Frontal cortex (tissue), 4 donors: ENCODE measurements around the gene CD300LG. TPM values are rescaled to one million over a fixed set of nuclear protein-coding genes. Genes with fewer than 3 reads are reported as not detected.
A peak's percentile ranks its signal among the peaks of the same experiment; 100 is the strongest.
"Not testable (repeated sequence)": the region's sequence is repeated elsewhere in the genome, so short reads cannot be mapped to it uniquely, and the experiment has no call there.

Experiments
- DNase-seq, 2 donors: peaks; one replicate each; pipeline ENCODE4 v3.0.0; 2012; ENCODE audit warnings: low spot score in 2 of 2
- FAIRE-seq: peaks from 2 replicates; lab custom pipeline; 2012; peaks lifted over from hg19 to GRCh38; lab: Jason Lieb, UNC
- total RNA-seq: library from RNA; depleted of rRNA; stranded (reverse); fragments of >200 nt; gene quantifications from one replicate; pipeline ENCODE4 v1.2.3, GENCODE V29; 2014
- donor health status: control.
- donor health status: control.
- donor health status: control.

The CD300LG gene
- total RNA-seq, 1 donor from 2014 or later = not detected

DNA sequence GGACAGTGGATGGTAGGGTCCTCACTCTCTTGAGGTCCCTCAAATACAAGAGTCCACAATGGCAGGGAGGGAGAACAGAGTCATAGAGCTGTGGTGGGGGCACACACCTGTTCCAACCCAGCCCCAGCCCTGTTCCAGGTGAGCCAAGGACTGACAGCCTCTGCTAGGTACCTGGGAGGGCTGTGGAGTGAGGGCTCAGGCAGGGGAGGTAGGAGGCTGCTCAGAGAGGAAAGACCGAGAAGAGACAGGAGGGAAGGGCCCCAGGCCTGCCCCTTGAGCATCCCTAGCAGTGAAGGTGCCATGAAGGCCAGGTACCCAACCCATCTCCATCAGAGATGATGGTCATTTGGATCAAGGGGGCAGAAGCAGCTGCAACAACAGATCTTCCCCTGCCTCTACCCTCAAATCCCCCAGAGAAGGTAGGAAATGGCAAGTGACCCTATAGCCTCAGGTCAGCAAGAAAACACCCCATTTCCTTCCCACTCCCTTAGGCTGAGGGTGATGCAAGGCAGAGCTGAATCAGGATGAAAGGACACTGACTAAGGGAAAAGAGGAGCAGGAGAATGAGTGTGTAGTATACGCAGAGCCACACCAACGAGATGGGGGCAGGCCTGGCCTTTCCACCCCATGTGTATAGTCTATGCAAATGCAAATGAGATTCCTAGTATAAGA is 28.6 kb downstream of the CD300LG start:
- no peak for FAIRE-seq
- no peak for DNase-seq

DNA sequence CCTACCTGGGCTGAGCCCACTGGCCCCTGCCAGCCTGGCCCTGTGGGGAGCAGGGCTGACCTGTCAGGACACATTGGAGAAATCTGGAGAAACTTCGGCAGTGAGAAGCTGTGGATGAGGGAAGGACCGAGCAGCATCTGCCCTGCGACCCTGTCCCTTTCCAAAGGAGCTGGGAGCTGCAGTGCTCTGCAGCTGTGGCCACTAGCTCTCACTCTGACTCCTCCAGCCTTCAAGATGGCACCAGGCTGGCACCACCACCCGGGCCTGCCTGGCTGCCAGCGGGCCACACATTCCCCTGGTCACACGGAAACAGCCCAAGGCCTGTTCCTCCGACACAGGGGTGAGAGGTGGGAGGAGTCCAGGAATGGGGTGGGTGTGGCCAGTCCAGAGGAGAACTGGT is 30.1 kb downstream of the CD300LG start:
- DNase-seq = no peak
- no peak for FAIRE-seq

DNA sequence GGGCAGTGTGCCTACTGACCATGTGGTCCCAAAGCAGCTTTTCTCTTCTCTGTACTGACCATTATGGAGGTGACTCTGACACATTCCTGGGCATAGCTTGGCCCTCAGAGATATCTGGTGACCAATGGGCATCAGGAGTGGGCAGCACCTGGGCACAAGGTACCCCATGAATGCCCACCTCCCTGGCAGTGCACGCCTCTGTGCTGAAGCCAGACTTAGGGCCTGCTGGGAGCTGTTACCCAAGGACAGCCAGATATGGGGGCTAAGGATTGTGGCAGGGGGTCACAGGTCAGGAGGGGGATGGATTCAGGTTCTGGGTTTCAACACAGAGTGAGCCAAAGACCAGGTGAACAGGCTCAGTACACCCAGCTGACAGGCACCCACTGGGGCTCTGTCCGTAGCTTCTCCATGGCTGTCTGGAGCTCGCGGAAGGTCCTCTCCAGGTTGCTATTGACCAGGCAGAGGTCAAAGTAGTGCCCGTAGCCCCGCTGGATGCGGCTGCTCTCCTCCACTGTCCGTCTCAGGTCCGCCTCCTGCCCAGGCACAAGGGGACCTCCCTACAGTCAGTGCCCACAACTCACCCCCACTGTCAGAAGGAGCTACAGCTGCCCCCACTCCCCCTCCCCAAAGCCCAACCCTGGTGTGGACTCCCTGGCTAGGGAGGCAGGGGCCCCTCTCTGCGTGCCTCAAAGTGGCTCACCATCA is 30.6 kb downstream of the CD300LG start:
- DNase-seq (no peak), FAIRE-seq (no peak)

DNA sequence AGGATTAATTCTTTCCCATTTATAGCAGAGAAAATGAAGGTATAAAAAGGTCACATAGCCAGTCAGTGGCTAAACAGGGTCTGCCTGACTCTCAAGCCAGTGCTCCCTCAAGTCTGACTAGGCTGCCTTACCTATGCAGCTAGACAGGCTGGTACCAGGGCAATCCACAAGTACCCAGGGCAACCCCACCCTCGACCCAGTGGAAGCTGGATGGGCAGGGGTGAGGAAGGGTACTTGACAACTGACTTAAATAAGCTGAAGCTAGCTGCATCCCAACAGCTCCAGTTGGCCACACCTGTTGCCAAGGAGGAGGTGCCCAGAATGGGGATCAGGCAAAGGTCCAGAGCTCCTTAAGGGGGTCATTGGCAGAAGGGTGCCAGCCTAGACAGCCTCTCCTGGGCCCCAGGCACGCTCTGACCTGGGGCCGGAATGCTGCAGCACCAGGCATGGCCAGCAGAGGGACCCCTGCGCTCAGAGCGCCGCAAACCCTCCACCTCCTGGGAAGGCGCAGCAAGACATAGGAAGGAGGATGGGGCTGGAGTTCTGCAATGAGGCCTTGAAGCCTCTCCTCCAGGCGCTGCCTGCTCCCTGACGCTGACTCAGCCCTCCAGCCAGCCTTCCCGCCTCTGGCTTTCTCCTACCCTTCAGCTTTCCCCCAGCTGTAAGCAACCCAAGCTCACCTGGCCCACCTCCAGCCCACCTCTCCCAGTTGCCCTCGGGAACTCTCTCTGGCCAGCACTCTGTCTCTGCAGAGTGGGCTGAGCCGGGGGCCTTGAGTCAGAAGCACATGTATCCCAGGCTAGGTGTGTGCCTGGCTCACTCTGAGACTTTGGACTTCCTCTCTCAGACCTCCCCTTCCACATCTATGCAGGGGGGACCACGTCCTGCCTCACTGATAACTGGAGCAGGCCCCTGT is 31.5 kb downstream of the CD300LG start:
- FAIRE-seq (no peak), DNase-seq (peak; percentile 56 to 85)

DNA sequence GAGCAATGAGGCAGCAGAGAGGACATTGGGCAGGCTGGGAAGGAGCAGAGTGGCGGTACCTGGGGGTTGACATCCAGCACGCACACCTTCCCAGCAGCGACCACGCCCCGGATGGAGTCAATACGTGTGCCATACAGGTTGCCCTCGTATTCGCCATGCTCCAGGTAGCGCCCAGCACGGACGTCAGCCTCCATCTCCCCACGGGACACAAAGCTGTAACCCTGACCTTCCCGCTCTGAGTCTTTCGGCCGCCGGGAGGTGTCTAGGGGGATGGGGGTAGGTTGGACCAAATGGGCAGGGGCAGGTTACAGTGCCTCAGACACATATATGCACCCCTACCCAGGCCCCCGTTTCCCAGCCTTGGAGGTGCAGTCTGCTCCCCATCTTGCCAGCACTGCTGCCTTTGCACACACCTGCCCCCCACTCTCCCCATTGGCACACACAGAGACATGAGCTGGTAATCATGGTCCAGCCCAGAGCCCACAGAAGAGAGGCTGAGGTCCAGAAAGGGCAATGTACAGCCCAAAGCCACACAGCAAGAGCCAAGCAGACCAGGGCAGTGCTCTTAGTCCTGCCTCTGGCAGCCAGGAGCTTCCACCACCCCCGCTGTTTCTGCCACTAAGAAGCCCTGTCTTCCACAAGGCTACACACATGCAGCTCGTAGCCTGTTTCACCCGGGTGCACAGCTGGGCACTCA is 32.9 kb downstream of the CD300LG start:
- FAIRE-seq (no peak), DNase-seq (no peak)

DNA sequence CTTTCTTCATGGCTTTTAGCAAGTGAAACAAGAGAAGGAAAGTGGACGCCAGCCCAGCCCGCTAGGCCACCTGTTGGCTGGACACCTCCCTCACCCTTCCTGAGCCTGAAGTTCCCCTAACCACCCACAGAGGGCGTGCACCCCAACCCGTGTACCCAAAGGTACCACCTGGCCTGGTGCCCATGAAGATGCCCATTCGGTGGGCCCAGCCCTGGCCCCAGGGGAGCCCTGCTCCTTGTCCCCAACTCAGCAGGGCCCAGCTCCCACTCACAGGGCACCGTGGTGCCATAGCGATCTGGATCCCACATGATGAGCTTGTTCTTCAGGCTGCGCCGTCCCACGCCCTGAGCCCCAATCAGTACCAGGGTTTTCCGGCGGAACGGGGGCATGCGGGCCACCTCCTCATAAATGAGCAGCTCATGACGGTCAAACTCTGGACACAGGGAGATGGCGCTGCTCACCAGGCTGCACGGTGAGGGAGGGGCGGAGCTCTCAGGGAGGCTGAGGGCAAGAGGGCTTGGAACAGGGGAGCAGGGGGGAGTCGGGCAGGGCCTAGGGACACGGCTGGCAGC is 33.5 kb downstream of the CD300LG start:
- no peak for FAIRE-seq
- peak in 1 of 2 donors; percentile 55 for DNase-seq

DNA sequence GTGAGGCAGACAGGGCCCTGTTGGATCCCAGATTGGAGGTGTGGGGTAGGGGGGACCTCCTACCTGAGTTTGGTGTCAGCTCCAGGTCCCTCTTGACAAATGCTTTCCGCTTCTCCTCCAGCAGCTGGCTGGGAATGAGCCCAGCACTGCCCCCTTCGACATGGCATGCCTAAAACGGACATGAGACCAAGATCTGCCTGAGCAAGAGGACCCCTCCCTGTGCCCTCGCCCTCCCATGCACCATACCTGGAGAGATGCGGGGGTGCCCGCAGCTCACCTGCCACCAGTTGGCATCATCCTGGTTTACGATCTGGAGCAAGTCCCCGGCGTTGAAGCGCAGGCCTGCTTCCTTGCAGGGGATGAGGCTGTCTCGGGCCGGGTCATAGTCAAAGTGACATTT is 34.2 kb downstream of the CD300LG start:
- DNase-seq = no peak
- no peak for FAIRE-seq

DNA sequence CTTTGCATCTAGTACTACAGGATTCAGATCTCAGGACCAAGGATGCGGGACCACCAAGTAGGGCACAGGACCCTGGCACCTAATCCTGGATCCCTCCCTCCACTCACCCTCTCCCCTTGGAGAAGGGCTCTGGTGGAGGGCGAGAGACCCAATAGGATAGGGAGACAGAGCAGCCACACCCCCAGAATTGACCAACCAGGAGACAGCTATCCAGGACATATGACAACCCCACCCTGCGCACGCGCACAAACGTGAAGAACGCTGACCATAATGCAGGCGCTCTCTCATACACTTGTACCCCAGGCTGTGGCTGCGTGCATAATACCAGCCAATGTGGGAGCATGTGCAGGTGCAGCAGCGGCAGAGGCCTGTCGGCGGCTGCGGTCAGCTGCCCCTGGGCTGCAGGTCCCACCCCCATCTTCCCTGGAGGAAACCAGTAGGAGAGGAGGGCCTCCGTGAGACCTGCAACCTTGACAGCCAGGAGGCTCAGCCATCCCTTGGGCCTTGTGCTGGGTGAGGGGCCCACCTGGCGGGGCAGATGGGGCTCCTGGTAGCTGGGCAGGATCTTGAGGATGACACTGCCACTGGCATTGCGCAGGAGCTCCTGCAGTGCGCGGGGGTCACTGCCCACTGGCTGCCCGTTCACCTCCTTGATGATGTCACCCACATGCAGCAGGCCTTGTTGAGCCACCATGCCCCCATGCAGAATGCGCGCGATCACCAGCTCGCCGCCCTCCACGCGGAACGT is 35.0 kb downstream of the CD300LG start:
- no peak for FAIRE-seq

DNA sequence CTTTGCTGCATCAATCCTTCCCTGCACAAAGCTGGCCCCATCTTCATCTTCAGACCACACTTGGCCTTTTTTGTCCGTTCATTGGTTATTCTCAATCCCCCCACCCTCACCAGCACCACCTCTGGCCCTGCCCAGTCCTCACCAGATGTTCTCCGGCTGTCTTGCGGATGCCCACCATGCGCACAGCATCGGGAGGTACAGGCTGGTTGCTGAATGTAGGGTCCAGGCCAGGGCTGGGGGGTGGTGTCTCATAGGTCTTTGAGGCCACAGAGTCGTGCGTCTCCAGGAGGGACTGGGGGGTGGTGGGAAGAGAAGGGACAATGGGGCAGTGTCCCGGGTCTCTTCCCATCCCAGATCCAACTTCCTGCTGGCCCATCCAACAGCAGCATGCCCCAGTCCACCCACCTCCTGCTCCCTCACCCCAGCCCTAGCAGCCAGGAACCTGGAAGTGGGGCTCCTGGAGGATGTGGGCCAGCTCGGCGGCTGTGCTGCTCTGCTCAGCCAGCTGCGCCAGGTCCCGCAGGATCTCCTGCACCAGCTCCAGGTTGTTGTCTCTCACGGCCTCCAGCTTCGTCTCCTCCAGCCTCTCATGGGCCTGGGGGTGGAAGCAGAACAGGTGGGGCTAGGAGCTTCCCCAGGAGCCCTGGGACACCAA is 35.9 kb downstream of the CD300LG start:
- DNase-seq = no peak
- no peak for FAIRE-seq

More for the DNA sequence above, 35.0 kb downstream of the CD300LG start:
- DNase-seq = no peak

DNA sequence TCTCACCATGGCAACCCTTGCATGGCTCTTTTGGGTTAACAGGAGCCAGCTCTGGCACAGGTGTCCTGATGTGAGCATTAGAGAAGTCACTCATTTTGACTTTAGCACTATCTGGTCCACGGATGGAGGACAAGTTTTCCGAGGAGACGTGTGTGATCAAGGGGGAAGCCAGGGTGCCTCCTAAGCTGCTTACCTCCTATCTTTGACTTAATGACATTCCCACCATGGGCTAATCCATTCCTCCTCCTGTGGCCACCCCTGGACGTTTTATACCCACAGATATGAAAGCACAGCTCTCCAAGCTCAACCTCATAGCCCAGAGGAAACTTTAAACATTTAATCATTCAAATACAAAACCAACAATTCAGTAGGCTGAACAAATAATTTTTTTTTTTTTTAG is 41.6 kb downstream of the CD300LG start:
- DNase-seq (no peak), FAIRE-seq (no peak)

DNA sequence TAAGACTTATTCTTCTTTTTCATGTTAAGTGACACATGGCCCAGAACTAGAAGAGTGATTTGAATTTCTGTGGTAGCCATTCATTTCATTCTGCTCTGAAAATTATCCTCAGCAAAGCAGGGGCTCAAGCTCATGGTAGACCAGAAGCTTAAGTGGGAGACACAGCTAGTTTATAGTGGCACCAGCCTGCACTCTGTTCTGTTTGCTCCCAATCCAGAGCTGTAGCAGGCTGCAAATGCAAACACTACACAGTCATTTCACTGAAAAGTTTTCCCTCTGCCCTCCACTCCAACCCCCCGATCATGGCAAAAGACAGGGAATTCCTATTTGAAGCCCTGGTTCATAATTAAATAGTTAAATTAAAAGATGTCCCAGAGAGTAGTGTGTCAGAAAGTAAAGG is 43.3 kb downstream of the CD300LG start:
- DNase-seq = no peak
- FAIRE-seq = no peak

DNA sequence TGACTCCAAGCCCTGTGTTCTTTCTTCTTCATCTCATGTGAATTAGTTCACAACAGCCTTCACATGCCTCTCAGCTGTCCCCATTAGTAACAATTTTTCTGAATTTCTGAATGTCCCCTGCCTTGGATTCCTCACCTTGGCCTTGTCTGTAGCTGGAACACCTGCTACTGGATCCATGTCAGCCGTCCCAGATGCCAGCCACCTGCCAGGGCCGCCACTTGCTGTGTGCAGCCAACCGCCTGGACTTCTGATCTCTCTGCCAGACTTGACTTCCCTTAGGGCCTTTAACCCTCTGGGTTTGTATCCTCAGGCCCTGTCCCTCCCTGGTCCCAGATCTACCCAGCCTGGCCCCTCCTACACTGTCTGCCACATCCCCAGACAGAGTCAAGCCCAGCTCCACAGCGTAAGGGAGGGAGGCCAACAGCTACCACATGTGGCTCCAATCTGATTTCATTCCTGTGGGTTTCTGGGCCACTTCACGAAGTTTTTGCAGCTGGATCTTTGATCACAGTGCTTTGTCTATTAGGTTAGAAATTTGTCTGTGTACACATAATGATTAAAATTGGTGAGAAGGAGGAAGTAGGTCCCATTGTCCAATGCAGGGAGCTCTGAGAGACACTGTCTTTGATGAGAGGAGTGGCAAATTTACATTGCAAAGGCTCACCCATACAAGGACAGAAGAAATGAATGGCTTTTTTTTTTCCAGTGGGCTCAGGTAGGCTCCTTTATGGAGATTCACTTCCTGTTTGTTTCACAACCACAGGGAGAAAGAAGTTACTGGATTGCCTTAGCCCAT is 45.1 kb downstream of the CD300LG start:
- FAIRE-seq (no peak), DNase-seq (no peak)

DNA sequence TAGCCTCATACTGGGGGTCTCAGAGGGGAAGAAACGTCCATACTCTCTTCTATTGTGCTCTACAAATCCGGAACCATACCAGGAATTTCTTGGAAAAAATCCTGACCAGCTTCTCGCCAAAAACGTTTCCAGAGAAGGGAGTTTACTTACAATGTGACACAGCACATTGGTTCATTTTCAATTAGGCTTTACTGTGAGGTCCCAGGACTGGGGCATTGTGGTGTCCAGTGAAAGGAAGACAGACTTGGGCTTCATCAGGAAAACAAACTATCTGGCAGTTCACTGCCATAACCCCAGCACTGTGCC is 45.6 kb downstream of the CD300LG start:
- no peak for FAIRE-seq

DNA sequence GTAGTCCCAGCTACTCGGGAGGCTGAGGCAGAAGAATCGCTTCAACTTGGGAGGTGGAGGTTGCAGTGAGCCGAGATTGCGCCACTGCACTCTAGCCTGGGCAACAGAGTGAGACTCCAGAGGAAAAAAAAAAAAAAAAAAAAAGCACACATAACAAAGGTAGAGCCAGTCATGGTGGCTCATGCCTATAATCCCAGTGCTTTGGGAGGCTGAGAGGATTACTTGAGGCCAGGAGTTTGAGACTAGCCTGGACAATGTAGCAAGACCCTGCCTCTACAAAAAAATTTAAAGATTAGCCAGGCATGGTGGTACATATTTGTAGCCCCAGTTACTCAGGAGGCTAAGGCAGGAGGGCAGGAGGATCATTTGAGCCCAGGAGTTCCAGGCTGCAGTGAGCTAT is 47.5 kb downstream of the CD300LG start:
- not testable (repeated sequence) for FAIRE-seq, DNase-seq

More for the DNA sequence above, 45.6 kb downstream of the CD300LG start:
- no peak for DNase-seq

DNA sequence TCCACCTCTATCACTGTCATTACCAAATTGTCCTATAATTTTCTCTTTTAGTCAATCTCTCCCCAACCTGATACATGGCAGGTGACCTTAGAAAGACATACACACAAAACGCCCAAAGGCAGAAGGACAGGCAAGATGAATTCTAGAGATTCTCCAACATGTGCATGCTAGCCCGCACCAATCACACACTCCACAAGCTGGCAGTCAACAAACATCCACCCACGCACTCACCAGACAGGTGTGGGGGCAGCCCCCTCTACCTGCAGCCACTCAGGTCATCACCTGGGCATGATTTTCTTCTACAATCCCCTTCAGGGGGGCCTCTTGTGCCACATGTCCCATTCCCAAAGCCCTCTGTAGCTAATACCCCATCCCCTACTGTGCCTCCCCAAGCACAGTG is 50.9 kb downstream of the CD300LG start:
- FAIRE-seq (no peak), DNase-seq (no peak)

DNA sequence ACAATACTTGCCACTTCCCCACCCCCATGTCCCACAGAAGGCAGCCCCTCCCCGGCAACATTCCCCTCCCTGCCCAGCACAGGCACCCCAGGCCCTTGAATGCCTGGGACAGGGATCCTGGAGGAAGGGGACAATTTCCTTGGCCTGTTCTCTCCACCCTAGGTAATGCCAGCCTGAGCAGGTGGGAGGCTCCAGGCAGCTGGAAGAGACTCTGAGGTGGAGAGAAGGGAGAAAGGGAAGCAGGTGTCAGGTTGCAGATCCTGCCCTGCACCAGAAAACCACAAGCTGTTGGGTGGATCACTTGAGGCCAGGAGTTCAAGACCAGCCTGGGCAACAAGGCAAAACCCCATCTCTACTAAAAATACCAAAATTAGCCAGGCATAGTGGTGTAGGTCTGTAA is 51.5 kb downstream of the CD300LG start:
- no peak for DNase-seq
- FAIRE-seq = no peak

DNA sequence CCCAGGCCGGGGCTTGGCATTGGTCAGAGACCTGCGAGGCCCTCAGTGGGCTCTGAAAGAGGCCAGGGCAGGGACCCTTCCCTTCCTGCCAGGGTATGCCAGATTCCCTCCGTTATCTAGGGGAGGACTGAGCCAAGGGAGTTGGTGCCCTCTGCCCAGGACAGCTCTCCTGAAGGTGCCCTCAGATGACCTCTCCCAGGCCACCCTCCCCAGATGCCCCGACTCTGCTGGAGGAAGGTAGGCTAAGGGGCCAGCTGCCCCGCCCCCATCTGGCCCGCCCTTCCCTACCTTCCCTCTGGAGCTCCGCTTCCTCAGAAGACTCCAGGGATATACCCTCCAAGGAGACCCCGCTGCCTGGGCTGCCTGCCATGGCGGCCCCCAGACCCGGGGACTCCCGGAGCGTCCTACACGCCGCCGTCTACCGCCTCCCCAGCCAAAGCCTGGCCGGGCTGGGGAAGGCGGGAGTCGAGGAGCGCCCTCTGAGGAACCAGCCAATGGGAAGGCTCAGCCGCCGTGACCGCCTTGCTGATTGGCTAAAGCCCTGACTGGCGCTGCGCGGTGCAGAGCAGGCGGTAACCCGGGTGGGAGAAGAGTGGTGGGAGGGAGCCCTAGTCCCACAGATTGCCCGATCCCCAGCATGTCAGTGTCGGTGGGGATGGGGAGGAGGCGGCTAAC is 53.3 kb downstream of the CD300LG start:
- FAIRE-seq (no peak), DNase-seq (peak; percentile 80 to 95)
